NCI-H2227 treated with DMSO at 0.1 percent for 48 hours (cell line): ENCODE results near the gene ITGA7.

ENCODE experiments used
- DNase-seq: peaks from one replicate; lab custom pipeline; 2025; lab: John Stamatoyannopoulos, UW

Gene ITGA7

DNA sequence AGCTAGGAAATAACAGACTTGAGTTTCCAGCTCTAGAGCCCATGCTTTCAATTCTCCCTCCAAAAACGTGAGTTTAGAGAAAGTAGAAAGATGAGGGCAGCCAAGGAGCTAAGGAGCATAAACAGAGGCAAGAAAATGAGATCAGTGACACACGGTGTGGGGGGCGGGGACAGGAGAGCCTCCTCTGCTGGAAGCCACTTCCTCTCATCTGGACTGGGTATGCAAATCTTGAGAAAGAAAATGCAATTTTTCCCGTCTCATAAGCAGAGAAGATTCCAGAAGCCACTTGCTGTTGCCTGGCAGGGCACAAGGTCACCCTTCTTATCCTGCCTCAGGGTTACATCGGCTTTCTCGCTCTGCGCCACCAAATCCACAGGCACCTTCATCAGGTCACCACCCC lies 65.0 kb downstream of the ITGA7 start:
- no peak for DNase-seq

- no peak for DNase-seq
These were observed 65.4 kb downstream of the ITGA7 start for GRCh38 chr12:55642267-55642666.

DNA sequence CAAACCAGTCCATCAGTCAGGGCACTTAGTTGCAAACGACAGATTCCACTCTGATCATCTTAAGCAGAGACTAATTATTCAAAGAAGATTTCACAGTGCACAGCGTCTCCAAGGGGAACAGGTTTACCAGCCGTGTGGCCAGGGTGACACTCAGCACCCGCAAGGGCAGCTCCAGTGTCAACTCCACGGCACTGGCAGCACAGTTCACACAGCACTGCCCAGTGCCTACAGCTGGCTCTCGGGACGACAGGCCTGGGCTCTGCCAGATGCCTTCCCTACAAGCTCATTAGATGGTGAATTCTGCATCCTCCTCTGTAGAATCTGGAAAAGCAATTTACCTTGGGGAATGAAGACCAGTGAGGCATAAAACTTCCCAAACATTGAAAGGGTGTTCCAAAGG lies 66.1 kb downstream of the ITGA7 start:
- no peak for DNase-seq

DNA sequence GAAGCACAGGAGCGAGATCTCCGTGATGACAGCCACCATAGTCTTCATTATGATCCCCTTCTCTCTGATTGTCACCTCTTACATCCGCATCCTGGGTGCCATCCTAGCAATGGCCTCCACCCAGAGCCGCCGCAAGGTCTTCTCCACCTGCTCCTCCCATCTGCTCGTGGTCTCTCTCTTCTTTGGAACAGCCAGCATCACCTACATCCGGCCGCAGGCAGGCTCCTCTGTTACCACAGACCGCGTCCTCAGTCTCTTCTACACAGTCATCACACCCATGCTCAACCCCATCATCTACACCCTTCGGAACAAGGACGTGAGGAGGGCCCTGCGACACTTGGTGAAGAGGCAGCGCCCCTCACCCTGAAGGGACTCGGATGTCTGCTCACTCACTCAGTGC lies 70.2 kb downstream of the ITGA7 start:
- DNase-seq = no peak

- DNase-seq = no peak
These were observed 70.9 kb downstream of the ITGA7 start, which contains the start of gene OR10P1 for GRCh38 chr12:55636853-55637252. TSS of gene OR10P1 (plus strand) at chr12:55636892. CDS start at chr12:55636892, 0 bp downstream.

- no peak for DNase-seq
These were observed 71.5 kb downstream of the ITGA7 start for GRCh38 chr12:55636116-55636655.
